Ishikawa (cell line): Measurements from ENCODE around the gene CALHM1.

Source experiments
- CEBPB ChIP-seq: IDR thresholded peaks from 2 replicates; pipeline ENCODE4 v1.6.1; 2012
- CREB1 ChIP-seq: IDR thresholded peaks from 2 replicates; pipeline ENCODE4 v1.6.1; 2012; ENCODE audit warnings: low read depth
- EGR1 ChIP-seq: IDR thresholded peaks from 2 replicates; pipeline ENCODE4 v1.6.1; 2012
- EP300 ChIP-seq: IDR thresholded peaks from 2 replicates; pipeline ENCODE4 v1.6.1; 2012; ENCODE audit warnings: borderline replicate concordance
- FOXM1 ChIP-seq: IDR thresholded peaks from 2 replicates; pipeline ENCODE4 v1.6.1; 2012; ENCODE audit warnings: low read depth, borderline replicate concordance
- MAX ChIP-seq: IDR thresholded peaks from 2 replicates; pipeline ENCODE4 v1.6.1; 2012
- NFIC ChIP-seq: IDR thresholded peaks from 2 replicates; pipeline ENCODE4 v1.6.1; 2012
- RAD21 ChIP-seq: IDR thresholded peaks from 2 replicates; pipeline ENCODE4 v1.6.1; 2012; ENCODE audit warnings: low read depth
- TAF1 ChIP-seq: IDR thresholded peaks from 2 replicates; pipeline ENCODE4 v1.6.1; 2012; ENCODE audit warnings: low read depth, mild to moderate bottlenecking
- TCF12 ChIP-seq: IDR thresholded peaks from 2 replicates; pipeline ENCODE4 v1.6.1; 2012; ENCODE audit warnings: low read depth
- TEAD4 ChIP-seq: IDR thresholded peaks from 2 replicates; pipeline ENCODE4 v1.6.1; 2012
- USF1 ChIP-seq: IDR thresholded peaks from 2 replicates; pipeline ENCODE4 v1.6.1; 2012
- YY1 ChIP-seq: IDR thresholded peaks from 2 replicates; pipeline ENCODE4 v1.6.1; 2012; ENCODE audit warnings: low read depth
- ZBTB7A ChIP-seq: IDR thresholded peaks from 2 replicates; pipeline ENCODE4 v1.6.1; 2012; ENCODE audit warnings: low read depth
- TF ChIP-seq, protein P1 (sequence below): IDR thresholded peaks from 2 replicates; pipeline ENCODE4 v1.6.1; 2012; ENCODE audit warnings: low read depth, mild to moderate bottlenecking

Gene CALHM1

GRCh38 chr10:103500481-103500880 is 41.8 kb upstream of the CALHM1 start:
- TF ChIP-seq NFIC (no peak), CREB1 (no peak), YY1 (no peak), FOXM1 (no peak), CEBPB (no peak), EP300 (no peak), MAX (no peak)

DNA sequence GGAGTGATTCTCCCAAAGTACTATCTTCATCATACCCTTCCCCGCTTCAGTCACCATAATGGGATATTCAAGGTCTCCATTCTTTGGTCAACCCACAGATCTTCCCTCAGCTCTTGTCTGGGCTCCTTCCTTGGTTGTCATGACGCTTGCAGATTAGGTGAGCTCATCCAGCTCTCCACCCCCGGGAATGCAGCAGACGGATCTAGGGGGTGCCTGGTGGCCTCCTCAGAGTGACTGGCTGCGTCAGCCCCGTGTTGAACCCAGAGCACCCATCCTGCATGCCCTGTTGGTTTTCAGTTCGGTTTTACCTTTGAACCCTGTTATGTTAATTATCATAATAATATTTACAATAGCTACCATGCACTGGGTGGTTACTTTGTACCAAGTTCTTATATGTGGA is 41.2 kb upstream of the CALHM1 start:
- TF ChIP-seq FOXM1 (no peak), CREB1 (no peak), MAX (no peak), RAD21 (no peak), CEBPB (no peak)
- TF ChIP-seq, protein P1, sequence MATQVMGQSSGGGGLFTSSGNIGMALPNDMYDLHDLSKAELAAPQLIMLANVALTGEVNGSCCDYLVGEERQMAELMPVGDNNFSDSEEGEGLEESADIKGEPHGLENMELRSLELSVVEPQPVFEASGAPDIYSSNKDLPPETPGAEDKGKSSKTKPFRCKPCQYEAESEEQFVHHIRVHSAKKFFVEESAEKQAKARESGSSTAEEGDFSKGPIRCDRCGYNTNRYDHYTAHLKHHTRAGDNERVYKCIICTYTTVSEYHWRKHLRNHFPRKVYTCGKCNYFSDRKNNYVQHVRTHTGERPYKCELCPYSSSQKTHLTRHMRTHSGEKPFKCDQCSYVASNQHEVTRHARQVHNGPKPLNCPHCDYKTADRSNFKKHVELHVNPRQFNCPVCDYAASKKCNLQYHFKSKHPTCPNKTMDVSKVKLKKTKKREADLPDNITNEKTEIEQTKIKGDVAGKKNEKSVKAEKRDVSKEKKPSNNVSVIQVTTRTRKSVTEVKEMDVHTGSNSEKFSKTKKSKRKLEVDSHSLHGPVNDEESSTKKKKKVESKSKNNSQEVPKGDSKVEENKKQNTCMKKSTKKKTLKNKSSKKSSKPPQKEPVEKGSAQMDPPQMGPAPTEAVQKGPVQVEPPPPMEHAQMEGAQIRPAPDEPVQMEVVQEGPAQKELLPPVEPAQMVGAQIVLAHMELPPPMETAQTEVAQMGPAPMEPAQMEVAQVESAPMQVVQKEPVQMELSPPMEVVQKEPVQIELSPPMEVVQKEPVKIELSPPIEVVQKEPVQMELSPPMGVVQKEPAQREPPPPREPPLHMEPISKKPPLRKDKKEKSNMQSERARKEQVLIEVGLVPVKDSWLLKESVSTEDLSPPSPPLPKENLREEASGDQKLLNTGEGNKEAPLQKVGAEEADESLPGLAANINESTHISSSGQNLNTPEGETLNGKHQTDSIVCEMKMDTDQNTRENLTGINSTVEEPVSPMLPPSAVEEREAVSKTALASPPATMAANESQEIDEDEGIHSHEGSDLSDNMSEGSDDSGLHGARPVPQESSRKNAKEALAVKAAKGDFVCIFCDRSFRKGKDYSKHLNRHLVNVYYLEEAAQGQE = no peak

GRCh38 chr10:103498936-103499638 is 40.4 kb upstream of the CALHM1 start:
- TF ChIP-seq TEAD4 (no peak), TCF12 (no peak), CREB1 (no peak)

DNA sequence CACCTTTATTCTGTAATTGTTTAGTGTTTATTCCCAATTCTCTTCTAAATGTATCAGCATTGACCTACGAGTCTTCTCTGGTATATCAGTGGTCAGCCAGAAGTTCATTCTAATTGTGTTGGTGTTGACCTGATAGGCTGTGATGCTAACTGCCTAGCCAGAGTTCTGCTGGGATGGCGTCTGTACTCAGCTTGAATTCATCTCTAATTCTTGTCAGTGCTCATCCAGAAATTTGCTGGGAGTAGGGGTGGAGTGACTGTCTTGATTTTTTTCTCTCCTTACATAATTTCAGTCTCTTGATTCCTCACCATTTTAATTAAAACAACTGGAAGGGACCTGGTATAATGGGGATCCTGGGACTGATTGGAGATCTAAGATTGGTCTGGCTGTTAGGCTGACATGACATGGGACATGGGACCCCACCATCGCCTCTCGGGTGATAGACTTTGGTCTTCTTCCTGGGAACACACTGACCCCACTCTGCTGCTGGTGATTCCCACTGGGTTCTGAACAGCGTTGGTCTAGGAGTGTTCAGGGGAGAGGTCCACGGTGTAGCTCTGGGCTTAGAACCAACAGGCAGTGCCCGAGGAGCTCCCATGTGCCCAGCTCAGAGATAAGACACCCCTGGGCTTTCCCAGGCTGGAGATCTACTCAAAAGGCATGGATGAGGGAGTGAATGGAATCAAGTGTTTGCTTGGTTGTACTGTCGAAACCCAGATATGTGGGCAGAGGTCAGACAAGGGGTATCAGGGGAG is 38.6 kb upstream of the CALHM1 start:
- TF ChIP-seq MAX = no peak
- no peak for TF ChIP-seq EP300
- no peak for TF ChIP-seq CEBPB
- TF ChIP-seq RAD21 = no peak

- TF ChIP-seq MAX (no peak), EGR1 (no peak)
Measured at GRCh38 chr10:103495321-103495720, 36.6 kb upstream of the CALHM1 start.

DNA sequence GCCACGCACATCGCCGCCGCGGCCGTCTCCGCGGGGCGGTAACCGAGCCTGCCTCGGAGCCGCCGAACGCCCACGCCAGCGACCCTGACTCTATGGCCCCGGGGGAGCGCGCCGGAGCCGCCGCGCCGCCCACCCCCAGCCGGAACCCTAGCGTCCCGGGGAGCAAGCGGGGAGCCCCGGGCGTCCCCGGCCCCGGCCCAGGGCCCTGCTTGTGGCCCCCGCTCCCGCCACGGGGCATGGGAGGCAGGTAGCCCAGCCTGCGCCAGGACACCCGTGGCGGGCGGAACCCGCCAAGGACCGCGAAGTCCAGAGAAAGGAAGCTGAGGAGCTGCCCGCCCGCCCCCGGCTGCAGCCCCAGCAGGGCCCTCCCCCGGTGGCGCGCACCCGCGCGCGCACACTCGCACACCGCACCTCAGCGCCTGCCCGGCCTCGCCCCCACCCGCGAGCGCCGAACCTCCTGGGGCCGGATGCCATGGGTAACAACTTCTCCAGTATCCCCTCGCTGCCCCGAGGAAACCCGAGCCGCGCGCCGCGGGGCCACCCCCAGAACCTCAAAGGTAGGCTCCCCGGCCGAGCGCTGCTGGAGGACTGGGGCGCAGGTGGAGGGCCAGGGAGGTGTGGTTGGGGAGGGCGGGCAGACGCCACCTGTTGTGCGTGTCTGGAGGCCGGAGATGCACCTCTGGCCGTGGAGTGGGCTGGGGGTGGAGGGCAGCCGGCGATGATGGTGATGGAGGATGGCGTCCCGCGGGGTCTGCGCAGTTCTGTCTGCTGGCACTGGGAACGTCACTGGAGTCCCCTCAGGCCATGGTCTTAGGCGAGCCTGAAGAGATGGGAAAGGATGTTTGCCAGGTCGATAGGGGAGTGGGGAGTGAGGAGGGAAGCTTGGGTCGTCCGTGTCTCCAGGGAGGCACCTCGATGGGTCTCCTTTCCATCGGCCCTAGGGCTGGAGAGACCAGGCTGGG is 35.5 kb upstream of the CALHM1 start:
- TF ChIP-seq EGR1 (peak; percentile 47; the same call in 1 of the 2 replicates), USF1 (no peak), ZBTB7A (0 out of 2 replicates have a peak, but pooled peaks have one; percentile 70)

GRCh38 chr10:103493362-103493915 is 34.7 kb upstream of the CALHM1 start, which contains the start of gene NEURL1:
Gene NEURL1, plus strand, starts transcription at chr10:103493705. Its CDS starts 683 bp downstream, at chr10:103494388.
- TF ChIP-seq MAX (no peak), YY1 (no peak), ZBTB7A (no peak), EGR1 (peak; percentile 87)

DNA sequence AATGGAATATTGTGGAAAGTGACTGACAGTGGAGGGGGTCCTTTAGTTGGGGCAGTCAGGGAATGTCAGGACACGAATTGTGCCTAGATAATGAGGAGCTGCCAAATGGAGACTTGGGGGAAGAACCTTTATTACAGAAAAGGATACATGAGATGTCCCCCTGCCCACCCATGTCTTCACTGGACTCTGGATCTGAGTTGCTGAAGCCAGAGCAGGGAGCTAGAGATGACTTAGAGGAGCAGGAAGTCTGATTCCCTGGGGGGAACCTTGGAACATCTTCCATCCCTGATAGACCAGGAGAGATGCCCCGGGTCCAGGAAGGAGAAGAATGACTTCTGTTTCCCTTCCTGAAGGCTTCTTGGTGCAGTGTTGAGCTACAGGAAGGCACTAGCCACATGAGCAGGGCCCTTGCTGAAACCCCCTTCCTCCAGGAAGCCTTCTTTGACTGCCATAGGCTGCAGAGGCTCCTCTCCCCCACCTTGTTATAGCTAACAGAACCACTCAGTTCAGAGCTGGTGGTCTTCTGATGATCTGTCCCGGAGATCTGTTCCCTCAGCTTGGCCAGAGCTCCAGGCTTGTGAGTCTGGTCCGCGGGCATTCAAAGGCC is 34.1 kb upstream of the CALHM1 start:
- TF ChIP-seq EP300 = no peak
- TF ChIP-seq RAD21 = no peak
- no peak for TF ChIP-seq CEBPB
- no peak for TF ChIP-seq TCF12
- no peak for TF ChIP-seq CREB1
- TF ChIP-seq ZBTB7A = no peak
- TF ChIP-seq TAF1 = no peak
- no peak for TF ChIP-seq TEAD4
- no peak for TF ChIP-seq YY1
- no peak for TF ChIP-seq EGR1
- TF ChIP-seq FOXM1 = no peak
- no peak for TF ChIP-seq USF1
- TF ChIP-seq MAX = no peak
- TF ChIP-seq, protein P1 = no peak
- no peak for TF ChIP-seq NFIC
